GM10266 (cell line): ENCODE data around the gene TMEM26.

Experiments
- DNase-seq: peaks from one replicate; pipeline ENCODE4 v3.0.0; 2012; ENCODE audit errors: extremely low spot score
- CTCF ChIP-seq: IDR thresholded peaks from 2 replicates; pipeline ENCODE4 v1.5.1; 2012; ENCODE audit warnings: mild to moderate bottlenecking, low read depth; ENCODE audit not compliant: control insufficient read depth, insufficient read depth; ENCODE audit errors: missing control alignments

Gene TMEM26

GRCh38 chr10:61460835-61461234 lies 7.7 kb upstream of the TMEM26 start:
- no peak for DNase-seq
- no peak for TF ChIP-seq CTCF

GRCh38 chr10:61458031-61458430 lies 4.8 kb upstream of the TMEM26 start:
- TF ChIP-seq CTCF, result no peak

GRCh38 chr10:61456095-61456789 lies 3.1 kb upstream of the TMEM26 start:
- no peak for DNase-seq
- no peak for TF ChIP-seq CTCF

More at GRCh38 chr10:61458031-61458430, 4.8 kb upstream of the TMEM26 start:
- DNase-seq, result no peak

- no peak for TF ChIP-seq CTCF
- no peak for DNase-seq
Observed at GRCh38 chr10:61455656-61456055, 2.5 kb upstream of the TMEM26 start.

GRCh38 chr10:61454541-61454940 lies 1.4 kb upstream of the TMEM26 start:
- no peak for DNase-seq
- TF ChIP-seq CTCF, result no peak

GRCh38 chr10:61452151-61452651 lies 980 bp downstream of the TMEM26 start:
- TF ChIP-seq CTCF, result no peak
- DNase-seq, result no peak

- TF ChIP-seq CTCF, result no peak
- no peak for DNase-seq
Observed at GRCh38 chr10:61451357-61451756, 1.8 kb downstream of the TMEM26 start.
